Esophagus muscularis mucosa (tissue), 4 donors: ENCODE data around the gene NFASC.

Experiments
- EP300 ChIP-seq: sonication (generic); formaldehyde crosslinking; IDR thresholded peaks from one replicate; pipeline ENCODE4 v1.6.1; 2017; ENCODE audit warnings: antibody characterized with exemption
- POLR2A ChIP-seq: fragments of 450-650 bp; IDR thresholded peaks from one replicate; pipeline ENCODE4 v1.6.1; 2017; ENCODE audit warnings: antibody characterized with exemption, moderate library complexity, mild to moderate bottlenecking, low read depth
- POLR2AphosphoS5 ChIP-seq, 2 donors: sonication (generic); formaldehyde crosslinking; IDR thresholded peaks; one replicate each; pipeline ENCODE4 v1.6.1; 2017; ENCODE audit warnings: antibody characterized with exemption in 2 of 2
- TF ChIP-seq, protein P1 (sequence below), 3 experiments: fragments of 200-600 bp in 2 of 3; fragments of 450-650 bp in 1 of 3; sonication (generic) in 2 of 3; IDR thresholded peaks; one replicate each; pipeline ENCODE4 v1.5.1; 2017 to 2019; ENCODE audit warnings: antibody characterized with exemption in 3 of 3, mild to moderate bottlenecking in 2 of 3, moderate library complexity in 1 of 3

DNA sequence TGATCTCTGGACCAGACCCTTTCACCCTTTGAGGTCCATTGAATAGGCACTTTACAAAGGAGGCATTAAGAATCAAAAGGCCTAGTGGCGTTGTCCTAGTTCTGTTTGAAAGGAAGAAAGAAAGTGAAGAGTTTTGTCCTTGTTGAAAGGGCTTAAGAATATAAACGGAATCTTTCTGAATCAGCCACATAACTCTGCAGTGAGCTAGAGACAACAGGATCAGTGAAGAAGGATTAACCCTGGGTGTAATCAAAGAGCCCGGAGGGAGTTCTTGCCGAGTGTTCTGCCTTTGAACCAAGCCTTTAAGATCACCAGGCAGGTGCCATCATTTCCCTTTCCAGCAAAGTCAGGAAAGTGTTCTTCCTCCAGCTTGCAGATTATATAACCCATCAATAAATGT is 117.5 kb downstream of the NFASC start:
- TF ChIP-seq, protein P1, sequence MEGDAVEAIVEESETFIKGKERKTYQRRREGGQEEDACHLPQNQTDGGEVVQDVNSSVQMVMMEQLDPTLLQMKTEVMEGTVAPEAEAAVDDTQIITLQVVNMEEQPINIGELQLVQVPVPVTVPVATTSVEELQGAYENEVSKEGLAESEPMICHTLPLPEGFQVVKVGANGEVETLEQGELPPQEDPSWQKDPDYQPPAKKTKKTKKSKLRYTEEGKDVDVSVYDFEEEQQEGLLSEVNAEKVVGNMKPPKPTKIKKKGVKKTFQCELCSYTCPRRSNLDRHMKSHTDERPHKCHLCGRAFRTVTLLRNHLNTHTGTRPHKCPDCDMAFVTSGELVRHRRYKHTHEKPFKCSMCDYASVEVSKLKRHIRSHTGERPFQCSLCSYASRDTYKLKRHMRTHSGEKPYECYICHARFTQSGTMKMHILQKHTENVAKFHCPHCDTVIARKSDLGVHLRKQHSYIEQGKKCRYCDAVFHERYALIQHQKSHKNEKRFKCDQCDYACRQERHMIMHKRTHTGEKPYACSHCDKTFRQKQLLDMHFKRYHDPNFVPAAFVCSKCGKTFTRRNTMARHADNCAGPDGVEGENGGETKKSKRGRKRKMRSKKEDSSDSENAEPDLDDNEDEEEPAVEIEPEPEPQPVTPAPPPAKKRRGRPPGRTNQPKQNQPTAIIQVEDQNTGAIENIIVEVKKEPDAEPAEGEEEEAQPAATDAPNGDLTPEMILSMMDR (IDR thresholded peaks at IDR 0.05), result no peak
- TF ChIP-seq POLR2AphosphoS5 (IDR thresholded peaks at IDR 0.05) (no peak), POLR2A (no peak), EP300 (no peak)
